Activated T-cell treated with anti-CD3 and anti-CD28 coated beads for 1 hour (primary cell): ENCODE measurements around the gene PLK3.
A peak's percentile ranks its signal among the peaks of the same experiment; 100 is the strongest.
"Not testable (repeated sequence)": the region's sequence is repeated elsewhere in the genome, so short reads cannot be mapped to it uniquely, and the experiment has no call there.

Experiments
- DNase-seq: peaks from one replicate; pipeline ENCODE4 v3.0.0-alpha.2; 2020; ENCODE audit warnings: low read depth

The PLK3 gene

DNA sequence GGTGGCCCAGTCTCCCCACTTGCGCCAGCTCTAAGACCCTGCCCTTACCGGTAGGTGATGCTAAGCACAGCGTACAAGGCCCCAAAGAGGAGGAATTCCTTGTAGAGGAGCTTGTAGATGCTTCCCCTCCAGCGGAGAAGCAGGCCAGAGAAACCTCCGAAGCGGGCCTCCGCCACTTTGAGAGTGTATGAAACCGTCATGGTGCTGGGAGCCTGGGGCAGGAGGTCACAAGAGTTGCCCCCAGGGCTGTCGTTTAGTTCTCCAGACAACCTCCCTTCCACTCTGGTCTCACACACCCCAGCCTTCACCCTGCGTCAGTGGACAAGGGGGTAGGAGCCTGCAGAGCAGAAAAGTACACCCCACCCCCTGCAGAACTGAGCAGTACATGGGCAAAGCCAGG is 12.7 kb upstream of the PLK3 start:
- no peak for DNase-seq

DNA sequence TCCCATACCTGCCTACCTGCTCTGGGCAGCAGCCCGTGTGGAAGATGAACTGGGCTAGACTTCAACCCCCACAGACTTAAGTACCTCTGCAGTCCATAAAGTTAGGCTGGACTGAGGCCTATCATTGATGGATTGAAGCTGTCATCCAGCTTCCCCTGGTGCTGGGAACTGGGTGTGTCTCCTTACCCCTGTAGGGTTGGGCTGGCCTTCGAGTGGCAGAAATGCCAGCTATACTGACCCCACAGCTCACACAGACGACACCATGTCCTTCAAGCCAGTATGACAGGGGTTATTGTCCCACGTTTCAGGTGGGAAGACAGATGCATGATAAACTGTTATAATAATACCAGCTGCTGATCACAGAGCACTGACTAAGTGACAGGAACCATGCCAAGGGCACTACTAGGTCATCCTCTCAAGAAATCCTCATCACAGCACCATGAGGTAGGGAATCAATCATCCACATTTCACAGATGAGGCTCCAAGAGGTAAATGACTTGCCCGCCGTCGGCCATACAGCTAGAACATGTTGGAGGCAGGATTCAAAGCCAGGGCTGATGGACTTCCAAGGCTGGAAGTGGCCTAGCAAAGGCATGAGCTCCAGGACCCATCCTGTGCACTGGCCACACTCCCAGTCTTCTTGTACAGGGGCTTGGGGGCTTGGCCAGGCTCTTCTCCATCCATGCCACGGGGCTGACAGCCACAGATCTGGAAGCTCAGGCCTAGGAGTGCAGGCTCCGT is 11.9 kb upstream of the PLK3 start, which contains the start of gene BEST4:
TSS of gene BEST4 (minus strand) at position 51 of the 741 bp plus-strand sequence. CDS start 465 bp downstream, outside the sequence.
- no peak for DNase-seq

DNA sequence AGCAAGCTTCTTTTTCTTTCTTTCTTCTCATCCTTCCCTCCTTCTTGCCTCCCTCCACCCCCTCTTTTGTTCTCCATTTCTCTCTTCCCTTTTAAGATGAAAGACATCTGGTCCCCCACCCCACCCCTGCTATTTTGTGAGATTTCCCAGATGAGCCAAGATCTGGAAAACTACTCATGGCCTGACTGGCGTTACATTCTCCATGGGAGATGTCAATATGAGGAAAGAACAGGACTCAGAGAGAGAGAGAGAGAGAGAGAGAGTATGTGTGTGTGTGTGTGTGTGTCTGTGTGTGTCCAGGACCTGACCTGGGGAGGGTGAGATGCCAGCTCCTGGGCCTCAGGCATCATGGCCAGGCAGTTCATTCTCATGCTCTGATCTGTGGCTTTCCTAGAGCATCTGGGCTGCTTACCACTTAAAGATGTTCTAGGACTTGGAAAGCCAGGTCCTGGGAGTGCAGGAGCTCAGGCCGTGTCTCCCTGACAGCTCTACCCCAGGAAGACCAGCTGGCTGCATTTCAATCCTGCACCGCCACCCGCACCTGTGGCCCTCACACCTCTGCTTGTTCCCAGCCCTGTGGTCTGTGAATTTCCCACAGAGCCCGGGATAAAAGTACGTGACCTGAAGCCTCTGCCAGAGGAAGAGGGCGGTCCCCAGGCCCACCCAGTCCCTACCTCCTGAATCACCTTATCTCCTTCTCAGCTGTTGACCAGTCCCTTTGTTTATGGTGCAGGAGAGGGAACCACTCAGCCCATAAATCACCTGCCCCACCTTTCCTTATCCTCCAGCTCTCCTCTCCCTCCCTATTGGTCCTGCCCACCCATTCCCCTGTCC is 9.0 kb upstream of the PLK3 start:
- no peak for DNase-seq

DNA sequence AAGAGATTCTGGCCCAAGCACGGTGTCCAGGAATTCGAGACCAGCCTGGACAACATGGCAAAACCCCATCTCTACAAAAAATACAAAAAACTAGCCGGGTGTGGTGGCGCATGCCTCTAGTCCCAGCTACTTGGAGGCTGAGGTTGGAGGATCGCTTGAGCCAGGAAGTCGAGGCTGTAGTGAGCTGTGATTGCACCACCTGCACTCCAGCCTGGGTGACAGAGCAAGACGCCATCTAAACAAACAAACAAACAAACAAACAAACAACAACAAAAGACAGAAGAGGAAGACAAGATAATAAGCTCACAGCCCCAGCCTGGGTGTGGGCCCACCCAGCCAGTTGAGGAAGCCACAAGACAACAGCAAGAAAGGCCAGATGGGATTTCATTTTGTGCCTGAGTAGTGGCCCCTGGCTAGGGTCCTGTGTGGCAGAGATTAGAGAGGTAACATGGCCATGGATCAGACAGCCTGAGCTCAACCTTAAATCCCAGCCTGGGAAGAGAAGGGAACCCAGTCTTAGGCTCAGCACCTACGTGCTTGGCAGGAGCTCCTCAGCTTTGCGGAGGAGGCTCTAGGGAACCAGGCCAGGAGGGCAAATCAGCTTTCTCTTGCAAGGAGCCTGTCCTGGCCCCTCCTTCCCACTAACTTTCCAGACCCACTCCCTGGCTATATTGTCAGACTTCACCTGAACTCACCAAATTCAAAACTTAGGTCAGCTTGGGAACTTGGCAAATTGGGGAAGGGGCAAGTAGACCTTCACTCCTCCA is 7.3 kb upstream of the PLK3 start:
- no peak for DNase-seq

DNA sequence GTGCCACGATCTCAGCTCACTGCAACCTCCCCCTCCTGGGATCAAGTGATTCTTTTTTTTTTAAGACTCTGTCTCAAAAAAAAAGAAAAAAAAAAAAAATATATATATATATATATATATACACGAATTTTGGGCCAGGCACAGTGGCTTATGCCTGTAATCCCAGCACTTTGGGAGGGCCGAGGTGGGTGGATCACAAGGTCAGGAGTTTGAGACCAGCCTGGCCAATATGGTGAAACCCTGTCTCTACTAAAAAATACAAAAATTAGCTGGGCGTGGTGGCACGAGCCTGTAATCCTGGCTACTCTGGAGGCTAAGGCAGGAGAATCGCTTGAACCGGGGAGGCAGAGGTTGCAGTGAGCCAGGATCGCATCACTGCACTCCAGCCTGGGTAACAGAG is 2.3 kb upstream of the PLK3 start:
- not testable (repeated sequence) for DNase-seq

DNA sequence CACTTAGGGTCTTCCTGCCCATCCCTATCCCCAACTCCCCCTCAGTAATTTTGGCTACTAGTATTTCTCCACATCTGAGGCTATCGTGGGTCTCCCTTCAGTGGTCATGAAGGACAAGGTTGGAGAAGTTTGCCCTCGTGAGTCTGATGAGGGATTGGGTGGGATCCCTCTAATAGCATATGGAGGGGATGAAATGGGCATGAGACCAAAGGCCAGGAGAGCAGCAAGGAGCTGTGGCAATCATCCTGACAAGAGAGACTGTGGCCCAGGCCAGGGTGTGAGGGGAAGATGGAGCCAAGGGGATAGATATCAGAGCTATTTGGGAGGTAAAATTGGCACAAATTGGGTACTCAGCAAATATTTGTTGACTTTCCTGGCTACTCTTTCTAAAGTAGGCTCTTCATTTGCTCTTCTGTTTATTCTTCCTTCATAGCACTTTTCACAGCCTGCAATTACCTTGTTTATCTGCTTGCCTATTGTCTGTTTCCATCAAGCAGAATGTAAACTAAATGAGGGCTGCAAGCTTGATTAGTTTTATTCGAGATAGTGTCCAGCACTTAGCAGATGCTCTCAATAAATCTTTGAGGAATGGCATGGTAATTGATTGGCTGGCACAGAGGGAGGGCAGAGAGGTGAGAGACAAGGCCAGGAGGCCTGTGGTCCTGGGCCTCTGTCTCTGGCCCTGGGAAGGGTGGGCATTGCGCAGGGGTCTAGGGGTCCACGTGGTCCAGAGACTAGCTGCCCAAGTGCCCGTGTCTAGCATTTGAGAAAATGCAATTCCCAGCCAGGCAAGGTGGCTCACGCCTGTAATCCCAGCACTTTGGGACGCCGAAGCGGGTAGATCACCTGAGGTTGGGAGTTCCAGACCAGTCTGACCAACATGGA is 1.5 kb upstream of the PLK3 start:
- DNase-seq, result no peak

DNA sequence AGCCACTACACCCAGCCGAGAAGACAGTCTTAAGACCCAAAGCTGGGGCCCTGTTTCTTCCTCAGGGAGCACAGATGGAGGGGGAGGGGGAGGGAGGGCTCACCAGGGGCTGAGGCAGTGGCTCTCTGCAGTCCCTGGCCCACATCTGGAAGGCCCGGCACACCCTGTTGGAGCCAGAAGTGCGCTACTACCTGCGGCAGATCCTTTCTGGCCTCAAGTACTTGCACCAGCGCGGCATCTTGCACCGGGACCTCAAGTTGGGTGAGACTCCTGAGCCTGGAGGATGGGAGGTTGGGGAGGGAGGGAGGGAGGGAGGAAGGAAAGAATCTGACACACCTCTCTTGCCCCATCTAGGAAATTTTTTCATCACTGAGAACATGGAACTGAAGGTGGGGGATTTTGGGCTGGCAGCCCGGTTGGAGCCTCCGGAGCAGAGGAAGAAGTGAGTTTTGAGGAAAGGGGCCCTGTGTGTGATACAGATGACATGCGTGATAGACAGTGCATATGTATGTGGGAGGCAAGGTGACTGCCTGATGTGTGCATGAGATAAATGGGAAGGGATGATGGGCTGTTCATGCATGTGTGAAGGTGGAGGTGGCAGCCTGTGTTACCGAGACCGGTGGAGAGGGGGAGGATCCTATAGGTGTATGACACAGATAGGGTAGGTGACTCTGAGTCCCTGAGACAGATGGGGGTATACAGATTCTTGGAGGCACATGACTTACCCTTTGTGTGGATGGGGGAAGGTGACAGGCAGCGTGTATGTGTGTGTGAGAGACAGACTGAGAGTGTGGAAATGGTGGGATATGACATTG is 1.5 kb downstream of the PLK3 start:
- DNase-seq, result no peak

DNA sequence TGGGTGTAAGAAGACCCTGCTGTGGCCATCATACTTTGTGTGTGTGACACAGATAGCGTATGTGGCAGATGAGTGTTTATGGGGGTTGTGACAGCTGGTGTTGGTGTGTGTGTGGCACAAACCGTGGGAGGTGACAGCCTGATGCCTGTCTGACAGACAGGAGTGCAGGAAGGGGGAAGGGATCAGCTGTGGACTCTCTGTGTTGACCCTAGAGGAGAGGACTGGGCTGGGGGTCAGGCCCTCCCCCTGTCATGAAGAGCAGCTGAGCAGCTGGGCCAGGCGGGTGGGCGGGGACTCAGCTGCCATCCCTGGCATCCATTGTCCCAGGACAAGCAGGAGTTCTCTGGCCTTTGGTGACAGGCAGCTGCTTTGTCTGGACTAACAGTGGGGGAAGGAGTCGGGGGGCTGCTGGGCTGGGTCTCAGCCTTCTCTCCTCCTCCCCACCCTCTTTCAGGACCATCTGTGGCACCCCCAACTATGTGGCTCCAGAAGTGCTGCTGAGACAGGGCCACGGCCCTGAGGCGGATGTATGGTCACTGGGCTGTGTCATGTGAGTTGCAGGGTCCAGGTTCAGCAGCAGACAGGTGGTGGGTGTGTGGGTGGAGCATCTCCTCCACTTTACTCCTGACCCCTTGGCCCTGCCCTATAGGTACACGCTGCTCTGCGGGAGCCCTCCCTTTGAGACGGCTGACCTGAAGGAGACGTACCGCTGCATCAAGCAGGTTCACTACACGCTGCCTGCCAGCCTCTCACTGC is 2.3 kb downstream of the PLK3 start:
- no peak for DNase-seq

DNA sequence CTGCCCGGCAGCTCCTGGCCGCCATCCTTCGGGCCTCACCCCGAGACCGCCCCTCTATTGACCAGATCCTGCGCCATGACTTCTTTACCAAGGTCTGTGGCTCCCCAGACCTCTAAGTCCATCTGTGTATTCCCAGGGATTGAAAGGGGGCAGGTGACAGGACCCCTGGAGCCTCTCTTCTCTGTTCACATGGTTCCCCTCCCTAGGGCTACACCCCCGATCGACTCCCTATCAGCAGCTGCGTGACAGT is 2.8 kb downstream of the PLK3 start:
- DNase-seq, result no peak

DNA sequence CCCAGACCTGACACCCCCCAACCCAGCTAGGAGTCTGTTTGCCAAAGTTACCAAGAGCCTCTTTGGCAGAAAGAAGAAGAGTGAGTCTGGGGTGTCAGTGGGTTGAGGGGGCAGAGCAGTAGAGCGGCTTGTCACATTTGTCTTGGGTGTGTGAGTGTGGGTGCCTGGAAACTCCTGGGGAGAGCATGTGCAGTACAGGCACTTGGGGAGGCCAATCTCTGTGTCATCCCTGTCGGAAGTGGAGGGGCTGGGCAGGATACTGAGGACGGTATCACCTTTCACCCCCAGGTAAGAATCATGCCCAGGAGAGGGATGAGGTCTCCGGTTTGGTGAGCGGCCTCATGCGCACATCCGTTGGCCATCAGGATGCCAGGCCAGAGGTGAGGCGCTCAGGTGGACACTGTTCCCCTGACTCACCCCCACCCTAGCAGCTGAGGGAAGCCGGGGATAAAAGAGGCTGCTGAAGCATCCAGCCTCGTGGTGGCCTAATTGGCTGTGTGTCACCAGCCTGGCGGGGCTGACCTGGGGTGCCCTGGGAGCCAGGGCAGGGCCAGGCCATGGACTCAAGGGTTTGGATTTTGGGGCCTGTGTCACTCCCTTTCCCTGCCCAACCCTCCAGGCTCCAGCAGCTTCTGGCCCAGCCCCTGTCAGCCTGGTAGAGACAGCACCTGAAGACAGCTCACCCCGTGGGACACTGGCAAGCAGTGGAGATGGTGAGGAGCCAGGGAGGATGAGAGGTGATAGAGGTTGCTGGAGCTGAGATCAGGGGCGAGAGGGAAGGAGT is 3.3 kb downstream of the PLK3 start:
- DNase-seq, result no peak

DNA sequence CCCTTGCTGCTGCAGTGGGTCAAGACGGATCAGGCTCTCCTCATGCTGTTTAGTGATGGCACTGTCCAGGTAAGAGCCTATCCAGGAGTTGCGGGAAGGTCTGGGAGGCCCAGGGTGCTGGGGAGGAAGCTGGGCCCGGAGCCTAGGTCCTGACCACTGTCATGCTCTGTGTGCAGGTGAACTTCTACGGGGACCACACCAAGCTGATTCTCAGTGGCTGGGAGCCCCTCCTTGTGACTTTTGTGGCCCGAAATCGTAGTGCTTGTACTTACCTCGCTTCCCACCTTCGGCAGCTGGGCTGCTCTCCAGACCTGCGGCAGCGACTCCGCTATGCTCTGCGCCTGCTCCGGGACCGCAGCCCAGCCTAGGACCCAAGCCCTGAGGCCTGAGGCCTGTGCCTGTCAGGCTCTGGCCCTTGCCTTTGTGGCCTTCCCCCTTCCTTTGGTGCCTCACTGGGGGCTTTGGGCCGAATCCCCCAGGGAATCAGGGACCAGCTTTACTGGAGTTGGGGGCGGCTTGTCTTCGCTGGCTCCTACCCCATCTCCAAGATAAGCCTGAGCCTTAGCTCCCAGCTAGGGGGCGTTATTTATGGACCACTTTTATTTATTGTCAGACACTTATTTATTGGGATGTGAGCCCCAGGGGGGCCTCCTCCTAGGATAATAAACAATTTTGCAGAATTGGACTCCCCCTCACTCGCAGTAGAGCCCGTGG is 5.3 kb downstream of the PLK3 start:
- DNase-seq, result no peak

DNA sequence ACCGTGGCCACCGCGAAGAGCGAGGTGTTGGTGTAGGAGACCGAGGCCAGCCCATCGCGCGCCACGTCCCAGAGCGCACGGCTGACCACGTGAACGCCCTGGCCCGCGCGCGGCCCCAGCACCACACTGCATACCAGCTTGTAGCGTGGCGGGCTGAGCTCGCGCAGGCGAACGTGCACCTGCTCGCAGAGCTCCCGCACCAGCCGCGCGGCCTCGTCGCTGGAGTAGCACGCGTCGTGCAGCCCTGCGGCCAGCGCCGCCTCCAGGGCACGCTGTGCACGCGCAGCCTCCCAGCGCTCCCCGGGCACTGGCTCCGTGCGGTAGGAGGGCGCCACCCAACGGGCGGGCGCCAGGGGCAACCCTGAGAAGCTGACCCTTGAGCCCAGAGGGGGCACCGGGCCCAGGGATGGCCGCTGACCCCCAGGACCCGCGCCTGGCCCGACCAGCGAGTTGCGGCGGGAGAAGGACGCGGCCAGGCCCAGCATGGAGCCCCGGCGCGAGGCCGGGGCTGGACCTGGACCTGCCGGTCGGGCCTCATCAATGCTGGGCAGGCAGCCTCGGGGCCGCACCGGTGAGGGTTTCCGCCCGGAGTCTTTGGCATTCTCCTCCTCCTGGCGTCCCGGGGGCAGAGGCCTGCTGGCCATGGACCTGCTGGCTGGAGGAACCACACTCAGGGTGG is 6.0 kb downstream of the PLK3 start:
- no peak for DNase-seq

DNA sequence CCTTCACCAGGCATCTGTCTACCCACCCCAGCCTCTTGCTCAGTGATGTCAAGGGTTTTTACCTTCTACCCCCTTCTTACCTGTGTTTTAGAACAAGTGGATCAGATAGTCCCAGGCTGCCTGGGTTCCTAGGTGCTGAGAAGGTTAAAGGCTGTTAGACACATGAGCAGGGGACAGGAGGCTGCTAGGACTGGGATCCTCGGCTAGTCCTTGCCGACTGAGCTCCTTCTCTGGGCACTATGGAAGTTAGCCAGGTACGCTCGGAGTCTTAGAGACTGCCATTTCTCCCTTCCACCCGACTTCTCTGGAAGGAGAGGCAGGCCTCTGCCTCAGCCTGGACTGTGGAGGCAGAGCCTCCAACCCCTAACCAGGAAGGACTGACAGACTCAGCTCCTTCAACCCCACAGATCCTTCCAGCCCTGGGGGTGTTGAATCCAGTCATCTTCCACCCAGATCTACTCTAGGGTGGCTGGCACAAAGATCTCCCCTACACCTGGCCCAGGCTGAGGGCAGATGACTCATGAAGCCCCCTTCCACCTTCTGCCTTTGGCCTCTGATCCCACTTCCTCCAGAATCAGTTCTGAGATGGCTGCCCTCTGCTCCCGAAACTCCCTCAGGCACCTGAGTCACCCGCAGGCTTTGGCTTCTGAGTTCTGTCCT is 6.7 kb downstream of the PLK3 start, which contains the start of gene DYNLT4:
TSS of gene DYNLT4 (minus strand) at position 648 of the 660 bp plus-strand sequence. CDS start 683 bp downstream, outside the sequence.
- DNase-seq, result no peak

DNA sequence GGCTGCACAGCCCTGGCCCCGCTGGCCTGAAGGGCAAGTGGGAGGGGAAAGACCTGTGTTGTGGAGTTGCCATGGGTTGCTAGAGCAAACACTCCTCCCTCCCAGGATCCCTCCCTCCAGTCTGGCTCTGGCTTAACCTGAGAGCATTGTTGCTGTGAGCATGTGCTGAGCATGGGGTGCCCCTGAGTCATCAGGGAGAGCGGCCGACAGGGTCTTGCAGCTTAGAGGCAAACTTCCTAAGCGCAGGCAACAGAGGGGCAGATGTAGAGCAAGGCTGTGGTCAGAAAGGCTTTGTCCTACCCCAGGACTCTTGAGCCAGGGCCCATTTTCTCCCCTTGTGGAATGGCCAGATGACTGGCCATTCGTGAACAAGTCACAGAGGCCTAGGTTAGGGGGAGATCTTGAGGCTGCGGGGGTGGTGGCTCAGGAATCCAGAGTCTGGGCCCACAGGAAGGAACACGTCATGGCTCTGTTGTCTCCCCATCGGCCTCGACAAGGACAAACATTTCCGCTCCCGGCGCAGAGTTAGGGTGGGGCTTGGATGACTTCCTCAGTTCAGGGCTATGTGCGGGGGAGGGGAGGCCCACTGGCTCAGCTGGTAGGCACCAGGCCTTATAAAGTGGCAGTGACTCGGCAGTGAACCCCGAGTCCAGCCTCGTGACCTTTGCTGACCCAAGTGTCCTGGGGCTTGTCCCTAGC is 7.3 kb downstream of the PLK3 start:
- DNase-seq, result peak; percentile 88

DNA sequence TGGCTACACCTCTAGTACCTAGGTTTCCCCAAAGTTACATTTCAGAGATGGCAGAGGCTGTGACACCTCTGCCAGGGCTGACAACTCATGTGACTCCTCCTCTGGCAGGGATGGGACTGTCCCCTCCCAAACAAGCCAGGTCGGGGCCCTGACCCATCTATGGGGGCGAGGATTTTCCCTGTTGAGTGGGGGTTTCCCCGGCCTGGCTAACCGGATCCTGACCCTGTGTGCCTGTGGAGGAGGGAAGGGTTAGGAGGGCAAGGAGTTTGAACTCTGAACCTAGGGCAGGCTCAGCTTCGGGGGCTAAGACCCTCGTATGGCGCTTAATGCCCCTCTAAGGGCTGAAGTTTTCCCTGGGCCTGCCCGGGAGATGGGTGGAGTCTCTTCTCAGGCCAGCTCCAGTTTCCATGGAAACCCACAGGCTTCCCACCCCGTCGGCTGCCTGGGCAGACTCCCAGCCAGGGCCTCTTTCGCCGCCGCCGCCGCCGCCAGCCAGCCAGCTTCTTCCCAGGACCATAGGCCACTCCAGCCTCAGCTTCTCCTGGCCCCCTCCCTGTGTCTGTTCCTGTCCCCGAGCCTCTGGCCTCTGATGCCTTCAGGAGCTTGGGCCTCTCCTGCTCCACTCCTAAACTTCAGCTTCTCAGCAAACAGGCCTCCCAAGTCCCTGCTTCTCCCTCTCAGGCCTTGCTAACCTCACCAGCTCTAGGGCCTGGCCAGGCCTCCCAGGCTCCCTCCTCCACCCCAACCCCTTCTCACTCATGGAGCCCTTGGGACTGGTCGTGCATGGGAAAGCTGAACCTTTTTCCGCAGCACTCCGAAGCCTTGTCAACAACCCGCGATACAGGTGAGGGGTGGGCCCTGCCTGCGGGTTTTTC is 8.1 kb downstream of the PLK3 start, which contains the start of gene BTBD19:
TSS of gene BTBD19 (plus strand) at position 461 of the 875 bp plus-strand sequence. CDS start at position 759, 298 bp downstream.
- peak; percentile 45 for DNase-seq
